CD4-positive, alpha-beta T cell treated with Interferon alpha-2 for 1 hour (primary cell): ENCODE results near the gene CASP6.

ENCODE experiments used
- DNase-seq, 2 donors: peaks; one replicate each; pipeline ENCODE4 v3.0.0-alpha.2; 2020 to 2022

CASP6 gene

GRCh38 chr4:109702950-109703663, at the start of gene CASP6:
CASP6 (minus strand) TSS chr4:109703445; CDS start chr4:109703395, 50 bp downstream.
- peak; percentile 71 to 80 for DNase-seq

DNA sequence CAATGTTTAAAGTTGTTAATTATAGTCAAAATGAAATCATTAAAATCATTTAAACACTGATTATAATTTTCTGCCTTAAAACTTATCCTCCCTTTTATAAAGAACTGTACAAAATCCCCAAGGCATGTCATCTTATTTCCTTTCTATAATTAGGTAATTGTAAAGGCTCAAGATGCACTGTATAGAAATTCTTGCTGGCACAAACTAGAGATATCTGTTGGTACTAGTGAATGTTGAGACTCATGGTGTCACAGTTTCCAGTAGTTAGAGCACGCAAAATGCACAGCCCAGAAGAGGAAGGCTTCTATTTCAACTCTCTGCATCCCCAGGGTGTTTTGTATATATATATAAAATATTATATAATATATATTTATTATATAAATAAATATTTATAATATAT, 49.3 kb upstream of the CASP6 start:
- DNase-seq: no peak

DNA sequence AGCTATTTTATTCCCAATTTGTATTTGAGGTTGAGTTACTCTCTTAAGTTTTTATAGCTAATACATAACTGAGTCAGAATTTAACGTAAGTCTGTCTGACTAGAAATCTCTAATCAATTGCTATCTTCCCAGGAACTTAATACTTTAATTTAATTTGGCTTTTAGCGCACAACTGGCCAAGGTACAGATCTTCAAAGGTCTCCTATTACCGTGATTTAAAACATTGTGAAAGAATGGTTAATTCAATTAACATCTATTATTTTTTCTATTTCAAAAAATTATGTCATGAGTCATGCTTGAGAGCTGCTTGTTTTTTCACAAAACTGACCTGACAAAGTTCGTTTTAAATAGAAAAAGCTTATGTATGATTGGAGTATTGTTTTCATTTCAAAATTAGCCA, 48.6 kb upstream of the CASP6 start:
- no peak for DNase-seq

DNA sequence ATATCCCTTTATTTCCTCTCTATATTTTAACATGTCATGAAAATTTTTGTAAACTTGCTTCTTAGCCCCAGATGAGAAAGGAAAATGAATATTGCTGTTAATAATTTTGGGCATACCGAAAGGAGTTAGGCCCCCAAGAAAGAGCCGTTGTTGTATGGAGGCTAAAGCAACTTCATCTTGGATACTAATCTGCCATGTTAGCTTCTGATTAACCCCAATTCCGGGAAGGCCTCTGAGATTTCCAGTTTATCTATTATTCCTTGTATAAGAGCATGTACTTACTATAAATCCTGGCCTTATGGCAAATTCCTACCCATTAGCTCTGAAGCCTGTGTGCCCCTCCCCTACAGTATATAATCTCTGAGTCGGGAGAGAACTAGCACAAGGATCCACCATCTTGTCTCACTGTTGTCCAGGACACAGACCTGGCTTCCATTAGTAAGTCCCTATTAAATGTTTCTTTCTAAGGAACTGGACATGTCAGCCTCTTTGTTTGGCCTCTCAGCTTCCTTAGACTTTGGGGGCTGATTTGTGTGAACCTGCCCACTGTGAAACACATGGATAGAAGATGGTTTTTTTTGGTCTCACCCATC, 47.5 kb upstream of the CASP6 start:
- DNase-seq: no peak

- no peak for DNase-seq
Observed at GRCh38 chr4:109749388-109750082, 46.3 kb upstream of the CASP6 start.

GRCh38 chr4:109748114-109748513, 44.9 kb upstream of the CASP6 start:
- DNase-seq: no peak

- DNase-seq: no peak
Observed at GRCh38 chr4:109746728-109747127, 43.5 kb upstream of the CASP6 start.

GRCh38 chr4:109745830-109746229, 42.6 kb upstream of the CASP6 start:
- DNase-seq: no peak

DNA sequence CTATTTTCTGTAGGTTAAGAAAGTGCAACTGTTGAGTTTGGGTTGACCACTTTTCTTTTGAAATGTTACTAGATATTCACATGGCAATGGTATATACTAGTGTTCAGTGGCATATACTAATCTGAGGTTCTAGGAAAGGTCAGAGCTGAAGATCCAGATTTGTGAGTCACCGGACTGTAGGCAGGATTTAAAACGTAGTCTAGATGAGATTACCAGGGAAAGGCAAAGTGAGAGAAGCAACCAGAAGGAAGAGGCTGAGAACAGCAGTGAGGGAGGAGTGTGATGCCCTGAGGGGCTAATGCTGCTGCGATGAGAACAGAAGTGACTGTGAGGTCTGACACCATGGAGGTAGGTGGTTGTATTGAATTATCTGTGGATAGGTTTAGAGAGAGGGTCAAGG, 36.3 kb upstream of the CASP6 start:
- no peak for DNase-seq

- DNase-seq: no peak
Observed at GRCh38 chr4:109738104-109738872, 35.0 kb upstream of the CASP6 start.

DNA sequence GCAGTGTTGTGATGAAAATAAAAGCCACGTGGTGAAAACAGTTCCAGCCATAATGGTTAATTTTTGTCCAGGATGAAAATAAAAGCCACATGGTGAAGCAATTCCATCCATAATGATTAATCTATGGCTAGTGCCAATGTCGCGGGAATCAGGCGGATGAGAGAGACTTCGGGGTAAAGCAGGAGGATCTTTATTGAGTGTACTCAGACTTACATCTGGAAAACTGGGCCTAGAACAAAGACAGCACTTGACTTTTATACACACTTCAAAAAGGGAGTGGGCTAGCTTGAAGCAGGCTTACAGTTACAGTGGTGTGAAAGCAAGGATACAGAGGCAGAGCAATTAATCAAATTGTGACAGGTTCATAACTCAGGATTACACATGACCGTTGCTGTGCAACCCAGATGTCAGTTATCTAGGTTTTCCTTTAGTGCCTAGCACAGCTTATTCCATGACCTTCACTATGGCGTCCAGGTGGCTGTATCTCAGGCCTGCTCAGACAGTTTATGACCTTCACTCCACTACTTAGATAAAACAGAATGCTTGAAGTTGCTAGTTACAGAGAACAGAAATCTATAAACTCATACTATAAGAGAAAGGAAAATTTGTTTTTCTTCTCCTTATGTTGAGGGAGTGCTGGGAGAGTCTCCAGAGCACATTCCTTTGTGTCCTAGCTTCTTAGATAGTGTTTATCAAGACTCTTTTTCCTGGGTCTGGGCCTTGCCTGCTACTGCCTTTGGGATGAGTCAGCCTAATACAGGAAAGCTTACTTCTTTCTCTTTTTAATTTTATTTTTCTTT, 32.5 kb upstream of the CASP6 start:
- DNase-seq: no peak

GRCh38 chr4:109733728-109734127, 30.5 kb upstream of the CASP6 start:
- no peak for DNase-seq

GRCh38 chr4:109730619-109731545, 27.6 kb upstream of the CASP6 start:
- DNase-seq: no peak

DNA sequence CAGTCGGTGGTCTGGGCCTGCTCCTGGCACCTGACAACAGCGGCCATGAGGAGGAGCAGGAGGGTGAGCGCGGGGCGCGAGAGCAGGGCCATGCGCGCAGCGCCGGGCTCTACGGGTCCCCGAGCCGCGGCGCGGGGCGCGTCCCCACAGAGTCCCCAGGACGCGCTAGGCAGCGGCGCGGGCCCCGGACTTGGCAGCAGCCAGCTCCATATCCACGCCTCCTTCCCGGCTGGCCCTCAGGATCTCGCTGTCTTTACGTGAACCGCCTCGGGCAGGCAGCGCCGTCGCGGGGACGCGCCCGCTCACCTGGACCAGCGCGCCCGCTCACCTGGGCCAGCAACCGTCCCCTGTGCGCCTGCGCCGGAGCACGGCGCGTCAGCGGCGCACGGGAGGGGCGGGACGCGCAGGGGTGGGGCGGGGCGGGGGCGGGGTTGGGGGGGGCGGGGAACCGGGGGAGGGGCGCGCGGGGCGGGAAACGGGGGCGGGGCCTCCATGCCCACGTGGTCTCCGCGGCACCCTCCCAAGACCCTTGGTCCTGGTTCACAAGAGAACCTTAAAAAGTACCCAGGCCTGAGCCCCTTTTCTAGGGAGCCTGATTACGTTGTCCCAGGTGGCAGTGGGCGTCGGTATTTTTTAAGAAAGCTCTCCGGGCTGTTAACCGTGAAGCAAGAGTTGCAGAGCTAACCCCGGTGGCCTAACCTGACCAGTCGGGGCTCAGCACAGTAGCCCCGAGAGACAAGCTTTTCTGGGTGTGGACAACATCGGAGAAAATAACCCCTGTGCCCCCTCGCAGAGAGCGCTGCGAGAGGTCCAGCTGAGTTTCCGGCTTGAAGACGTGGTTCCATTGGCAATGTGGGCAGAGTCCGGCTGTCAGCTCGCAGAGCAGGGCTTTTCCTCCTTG, 26.7 kb upstream of the CASP6 start, which contains the start of gene PLA2G12A:
Gene PLA2G12A (minus strand): TSS at position 353 of the 901 bp plus-strand sequence. CDS start 261 bp downstream, at position 92.
- peak; percentile 78 to 85 for DNase-seq

DNA sequence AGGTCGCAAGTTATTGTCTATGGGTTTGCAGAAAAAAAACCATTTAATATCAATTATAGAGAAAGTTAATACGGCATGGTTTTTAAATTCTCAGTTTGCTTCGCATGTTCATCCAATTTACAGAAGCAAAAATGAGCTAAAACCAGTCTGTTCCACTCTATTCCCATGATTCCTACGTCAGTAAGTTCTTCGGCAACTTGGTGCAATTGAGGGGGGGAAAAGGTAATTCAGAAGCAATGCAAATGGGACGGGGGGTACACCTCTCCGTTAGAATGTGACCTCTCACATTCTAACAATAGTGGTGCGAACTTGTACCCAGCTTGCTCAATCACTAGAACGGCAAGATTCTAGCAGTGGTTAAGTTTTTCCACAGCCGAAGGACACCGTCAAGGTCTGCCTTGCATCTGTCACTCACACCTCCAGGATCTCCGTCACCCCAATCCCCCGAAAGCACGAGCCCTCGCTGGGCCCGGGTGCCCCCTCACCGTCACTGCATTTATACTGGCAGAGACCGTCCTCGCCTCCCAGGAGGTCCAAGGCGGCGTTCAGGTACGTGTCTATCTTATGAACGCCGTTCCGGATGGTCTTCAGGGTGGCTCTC, 26.0 kb upstream of the CASP6 start:
- DNase-seq: no peak

DNA sequence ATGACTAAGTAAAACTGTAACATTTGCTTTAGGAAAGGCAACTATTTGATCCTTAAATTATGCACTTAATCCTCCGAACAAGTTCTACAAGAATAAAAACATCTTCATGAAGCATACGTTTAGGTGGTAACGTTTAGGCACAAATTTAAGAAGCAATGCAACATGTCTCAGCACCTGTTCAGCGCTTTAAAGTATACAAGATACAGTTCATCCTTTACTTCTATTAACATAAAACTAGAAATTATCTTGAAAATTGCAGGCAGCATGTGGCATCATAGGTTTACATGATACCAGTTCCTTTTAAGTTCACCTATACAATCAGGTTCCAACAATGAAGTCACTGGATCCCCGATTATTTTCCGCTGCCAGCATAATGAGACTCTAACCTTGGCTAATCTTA, 25.1 kb upstream of the CASP6 start:
- no peak for DNase-seq

DNA sequence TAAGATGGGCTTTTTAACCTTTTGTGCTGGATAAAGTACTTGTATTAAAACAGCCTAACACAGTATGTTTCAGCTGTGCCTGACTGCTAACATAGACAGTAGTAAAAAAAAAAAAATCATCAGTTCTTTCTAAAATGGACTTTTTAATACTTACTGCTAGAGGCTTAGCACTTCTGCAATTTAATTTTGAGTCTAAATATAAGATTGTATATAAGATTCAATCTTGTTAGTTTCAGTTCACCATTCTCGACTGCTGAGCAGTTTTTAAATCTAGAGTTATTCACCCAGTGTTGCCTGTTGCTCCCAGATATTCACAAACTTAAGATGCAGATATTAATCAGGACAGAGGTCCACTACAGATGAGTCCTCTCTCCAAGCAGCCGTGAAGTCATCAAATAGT, 19.9 kb upstream of the CASP6 start:
- no peak for DNase-seq

DNA sequence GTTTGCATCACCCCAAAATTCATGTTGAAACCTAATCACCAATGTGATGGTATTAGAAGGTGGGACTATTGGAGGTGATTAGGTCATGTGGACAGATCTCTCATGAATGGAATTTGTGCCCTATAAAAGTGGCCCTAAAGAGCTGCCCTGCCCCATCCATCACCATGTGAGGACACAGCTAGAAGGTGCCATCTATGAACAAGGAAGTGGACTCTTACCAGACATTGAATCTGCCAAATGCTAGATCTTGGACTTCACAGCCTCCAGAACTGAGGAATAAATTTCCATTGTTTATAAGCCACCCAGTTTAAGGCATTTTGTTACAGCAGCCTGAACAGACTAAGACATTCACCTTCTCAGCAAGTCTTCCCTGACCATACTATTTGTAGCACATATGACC, 19.1 kb upstream of the CASP6 start:
- DNase-seq: no peak

DNA sequence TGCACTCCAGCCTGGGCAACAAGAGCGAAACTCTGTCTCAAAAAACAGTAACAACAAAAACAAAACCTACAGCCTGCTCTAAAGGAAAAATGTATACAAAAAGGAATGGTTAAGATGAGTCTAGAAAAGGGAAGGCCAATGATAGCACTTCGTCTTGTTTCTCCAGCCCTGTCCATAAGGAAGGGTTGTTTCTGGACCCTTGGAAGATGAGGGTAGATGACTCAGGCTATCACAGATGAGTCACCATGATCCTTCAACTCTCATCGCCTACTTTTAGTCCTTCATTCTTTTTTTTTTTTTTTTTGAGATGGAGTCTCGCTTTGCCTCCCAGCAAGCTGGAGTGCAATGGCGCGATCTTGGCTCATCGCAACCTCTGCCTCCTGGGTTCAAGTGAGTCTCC, 17.8 kb upstream of the CASP6 start:
- DNase-seq: no peak

GRCh38 chr4:109719604-109720003, 16.4 kb upstream of the CASP6 start:
- no peak for DNase-seq
